SK-N-SH (cell line): ENCODE measurements around the gene SASH1. TPM values are rescaled to one million over a fixed set of nuclear protein-coding genes. Genes with fewer than 3 reads are reported as not detected.

ENCODE experiments used
- CTCF ChIA-PET: fragments of 300-600, 350-600 bp; formaldehyde crosslinking; extraction: SDS; loops from one replicate; lab custom pipeline; 2021; lab: Yijun Ruan, JAX
- POLR2A ChIA-PET: fragments of 350-600 bp; sonication (Branson Sonifier 250); formaldehyde crosslinking; extraction: SDS; loops from one replicate; lab custom pipeline; 2020; ENCODE audit warnings: antibody characterized with exemption, inconsistent platforms; lab: Yijun Ruan, JAX
- DNase-seq: peaks from one replicate; pipeline ENCODE4 v3.0.0; 2012
- H2AFZ ChIP-seq: fragments of 200-600 bp; sonication (generic); 2 replicates; pipeline ENCODE4 v1.8.1; 2016; ENCODE audit warnings: antibody characterized with exemption, mild to moderate bottlenecking, low read depth
- H3F3A ChIP-seq: fragments of 200-600 bp; sonication (generic); replicated peaks from 2 replicates; pipeline ENCODE3; 2016; ENCODE audit warnings: antibody characterized with exemption, mild to moderate bottlenecking; ENCODE audit not compliant: insufficient read depth
- H3K27ac ChIP-seq, 2 experiments: fragments of 200-500 bp in 1 of 2; fragments of 200-600 bp in 1 of 2; sonication (Bioruptor generic) in 1 of 2; sonication (generic), shearing (Covaris generic) in 1 of 2; 2 replicates each; pipeline versions ENCODE4 v1.5.1 to v1.6.1; 2014 to 2016; ENCODE audit warnings: low read depth in 2 of 2, inconsistent platforms in 1 of 2, low read length in 1 of 2, mild to moderate bottlenecking in 1 of 2, mixed read lengths in 1 of 2
- H3K27me3 ChIP-seq: fragments of 200-600 bp; sonication (generic), shearing (Covaris generic); 2 replicates; pipeline ENCODE4 v1.6.1; 2016; ENCODE audit warnings: mixed run types; ENCODE audit not compliant: insufficient read depth
- H3K36me3 ChIP-seq, 2 experiments: fragments of 200-500 bp in 1 of 2; fragments of 200-600 bp in 1 of 2; sonication (Bioruptor generic) in 1 of 2; sonication (generic) in 1 of 2; replicated peaks in 1 of 2; 2 replicates each; pipeline versions ENCODE3 to v1.5.1; 2014 to 2016; ENCODE audit warnings: low read length in 1 of 2, mild to moderate bottlenecking in 1 of 2; ENCODE audit not compliant: insufficient read depth in 2 of 2, control insufficient read depth in 1 of 2
- H3K4me1 ChIP-seq, 2 experiments: fragments of 200-500 bp in 1 of 2; fragments of 200-600 bp in 1 of 2; sonication (Bioruptor generic) in 1 of 2; sonication (generic), shearing (Covaris generic) in 1 of 2; 2 replicates each; pipeline versions ENCODE4 v1.5.1 to v1.6.1; 2014 to 2016; ENCODE audit warnings: low read depth in 1 of 2, low read length in 1 of 2, mixed run types in 1 of 2; ENCODE audit not compliant: insufficient read depth in 2 of 2, control insufficient read depth in 1 of 2
- H3K4me2 ChIP-seq: fragments of 200-600 bp; sonication (generic), shearing (Covaris generic); 2 replicates; pipeline ENCODE4 v1.6.1; 2017; ENCODE audit warnings: mixed run types
- H3K4me3 ChIP-seq, 2 experiments: fragments of 200-500 bp in 1 of 2; fragments of 200-600 bp in 1 of 2; sonication (Bioruptor generic) in 1 of 2; sonication (generic), shearing (Covaris generic) in 1 of 2; 2 replicates each; pipeline versions ENCODE4 v1.5.1 to v1.8.1; 2014 to 2016; ENCODE audit warnings: low read depth in 2 of 2, inconsistent platforms in 1 of 2, low read length in 1 of 2, mild to moderate bottlenecking in 1 of 2, mixed read lengths in 1 of 2, moderate library complexity in 1 of 2
- H3K79me2 ChIP-seq: fragments of 200-600 bp; sonication (generic); 2 replicates; pipeline ENCODE4 v1.8.1; 2017; ENCODE audit warnings: mild to moderate bottlenecking; ENCODE audit not compliant: insufficient read depth
- H3K9ac ChIP-seq: fragments of 200-600 bp; sonication (generic); 2 replicates; pipeline ENCODE4 v1.6.1; 2017; ENCODE audit warnings: mixed run types
- H3K9me2 ChIP-seq: fragments of 200-600 bp; sonication (generic); 2 replicates; pipeline ENCODE4 v1.6.1; 2017; ENCODE audit warnings: mixed run types
- H3K9me3 ChIP-seq: fragments of 200-600 bp; sonication (generic); 2 replicates; pipeline ENCODE4 v1.6.1; 2017; ENCODE audit warnings: mixed run types, mild to moderate bottlenecking, moderate library complexity
- H4K20me1 ChIP-seq: fragments of 200-600 bp; sonication (generic); 2 replicates; pipeline ENCODE4 v1.6.1; 2017; ENCODE audit warnings: mild to moderate bottlenecking, mixed run types; ENCODE audit not compliant: insufficient read depth
- ELF1 ChIP-seq: IDR thresholded peaks from 2 replicates; pipeline ENCODE4 v1.4.0; 2012
- EZH2phosphoT487 ChIP-seq: fragments of 200-600 bp; sonication (generic); IDR thresholded peaks from 2 replicates; pipeline ENCODE4 v1.6.1; 2017; ENCODE audit warnings: low read depth, mixed run types, mild to moderate bottlenecking, antibody characterized with exemption, moderate library complexity, borderline replicate concordance
- JUND ChIP-seq: IDR thresholded peaks from 2 replicates; pipeline ENCODE4 v1.4.0; 2012
- MEF2A ChIP-seq: IDR thresholded peaks from 2 replicates; pipeline ENCODE4 v1.4.0; 2012; ENCODE audit warnings: low read depth, borderline replicate concordance
- NFIC ChIP-seq: IDR thresholded peaks from 2 replicates; pipeline ENCODE4 v1.4.0; 2012; ENCODE audit warnings: borderline replicate concordance
- RAD21 ChIP-seq: IDR thresholded peaks from 2 replicates; pipeline ENCODE4 v1.6.1; 2012; ENCODE audit warnings: mild to moderate bottlenecking, low read length
- RCOR1 ChIP-seq: fragments of 150-350 bp; IDR thresholded peaks from 2 replicates; pipeline ENCODE4 v1.6.1; 2017; ENCODE audit warnings: antibody characterized with exemption, low read length
- SIN3A ChIP-seq: IDR thresholded peaks from 2 replicates; pipeline ENCODE4 v1.6.1; 2012; ENCODE audit warnings: low read depth, mild to moderate bottlenecking, low read length, moderate library complexity, borderline replicate concordance
- TAF1 ChIP-seq: IDR thresholded peaks from 2 replicates; pipeline ENCODE4 v1.6.1; 2012; ENCODE audit warnings: low read depth, mild to moderate bottlenecking, low read length, moderate library complexity, borderline replicate concordance
- TEAD4 ChIP-seq: IDR thresholded peaks from 2 replicates; pipeline ENCODE4 v1.4.0; 2012; ENCODE audit warnings: mild to moderate bottlenecking, borderline replicate concordance; ENCODE audit not compliant: insufficient read depth
- YY1 ChIP-seq: IDR thresholded peaks from 2 replicates; pipeline ENCODE4 v1.4.0; 2012; ENCODE audit warnings: low read depth, mild to moderate bottlenecking
- WGBS: methylation state at CpG from one replicate; pipeline ENCODE4 v1.1.6; 2017; ENCODE audit warnings: low lambda C conversion rate; 5-methylcytosine and 5-hydroxymethylcytosine counted together
- polyA plus RNA-seq, 3 experiments: library from polyadenylated mRNA; depleted of rRNA; stranded (reverse); fragments of >200 nt; gene quantifications; 2 replicates each; pipeline ENCODE4 v1.2.3, GENCODE V29; 2012
- TF ChIP-seq, protein P1 (sequence below): IDR thresholded peaks from 2 replicates; pipeline ENCODE4 v1.4.0; 2012; ENCODE audit warnings: low read depth, borderline replicate concordance
- TF ChIP-seq, protein P2 (sequence below): IDR thresholded peaks from 2 replicates; pipeline ENCODE4 v1.6.1; 2012; ENCODE audit warnings: mild to moderate bottlenecking, low read depth, low read length, moderate library complexity
- TF ChIP-seq, protein P3 (sequence below): fragments of 200-600 bp; sonication (generic); IDR thresholded peaks from 2 replicates; pipeline ENCODE4 v1.6.1; 2017; ENCODE audit warnings: antibody characterized with exemption, mild to moderate bottlenecking, moderate library complexity
- TF ChIP-seq, protein P4 (sequence below): IDR thresholded peaks from 2 replicates; pipeline ENCODE4 v1.4.0; 2012; ENCODE audit warnings: low read depth

The SASH1 gene
- polyA plus RNA-seq, 1 of the 3 experiments (the other 2 are of a cell fraction) = 19.8 TPM

DNA sequence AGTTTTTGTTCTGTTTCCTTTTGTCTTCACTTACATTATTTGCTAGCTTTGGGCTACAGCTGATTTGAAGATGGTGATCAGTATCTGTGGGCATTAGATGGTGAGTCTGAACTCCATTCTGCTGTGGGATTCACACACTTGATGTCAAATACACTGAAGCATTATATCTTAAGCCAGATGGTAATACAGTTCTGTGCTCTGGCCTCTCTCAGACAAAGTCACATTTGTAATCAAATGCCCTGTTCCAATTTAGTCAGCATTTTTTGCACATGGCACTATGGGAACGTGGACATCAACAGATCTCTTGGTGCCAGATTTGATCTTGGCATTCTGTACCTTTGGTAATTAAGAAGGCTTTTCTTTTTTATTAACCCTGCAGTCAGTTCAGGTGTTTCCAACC is 56.0 kb downstream of the SASH1 start:
- Histone ChIP-seq H3K4me1 (peaks cover 0 to 5% of the 10 kb centered on the region in 2 experiments; a peak in 1 of 4 replicates), H3K4me2 (no peak overlapping the region), H3K27ac (no peak overlapping the region), H3F3A (peaks cover 16% of the 10 kb centered on the region), H4K20me1 (no peaks in the 10 kb centered on the region), H3K9me2 (no peaks in the 10 kb centered on the region), H3K9me3 (no peaks in the 10 kb centered on the region), H2AFZ (no peak overlapping the region), H3K4me3 (no peak overlapping the region), H3K36me3 (peaks cover 0 to 22% of the 10 kb centered on the region in 2 experiments), H3K9ac (no peak overlapping the region), H3K79me2 (peaks cover 57% of the 10 kb centered on the region), H3K27me3 (no peaks in the 10 kb centered on the region)
- CTCF ChIA-PET = no interaction called here
- no peak for TF ChIP-seq RAD21
- TF ChIP-seq ELF1 = no peak
- no peak for TF ChIP-seq TAF1
- no peak for TF ChIP-seq EZH2phosphoT487
- TF ChIP-seq RCOR1 = no peak
- no peak for TF ChIP-seq JUND
- DNase-seq = no peak
- POLR2A ChIA-PET = no interaction called here
- WGBS = 47% methylated on average over 1 of the region's 1 CpG

DNA sequence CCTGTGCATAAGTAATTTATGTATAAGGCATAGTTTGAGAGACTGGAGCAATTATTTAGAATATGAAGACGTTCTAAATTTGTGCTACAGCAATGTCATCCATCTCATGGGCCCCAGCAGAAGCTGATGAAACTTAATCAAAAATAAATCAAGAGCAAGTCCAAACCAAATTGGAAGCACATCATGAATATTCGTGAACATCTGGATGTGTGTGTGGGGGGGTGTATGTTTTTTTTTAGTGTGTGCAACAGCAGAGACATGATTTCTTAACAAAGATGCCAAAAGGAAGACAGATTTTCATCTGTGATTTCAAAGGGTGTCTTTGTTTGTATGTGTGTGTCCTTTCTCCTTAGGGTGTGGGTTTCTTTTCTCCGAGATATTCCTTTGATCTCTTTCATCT is 58.9 kb downstream of the SASH1 start:
- H3K9me3 ChIP-seq = no peaks in the 10 kb centered on the region
- no peak overlapping the region for H3K27ac ChIP-seq
- H3K79me2 ChIP-seq = peaks cover 44% of the 10 kb centered on the region
- H3K4me1 ChIP-seq = peaks cover 0 to 14% of the 10 kb centered on the region in 2 experiments; a peak in 2 of 4 replicates
- no peak overlapping the region for H2AFZ ChIP-seq
- no peaks in the 10 kb centered on the region for H4K20me1 ChIP-seq
- WGBS = 43% methylated on average over 3 of the region's 3 CpGs
- ChIA-PET POLR2A (no interaction called here), CTCF (no interaction called here)
- peaks cover 0 to 18% of the 10 kb centered on the region in 2 experiments for H3K36me3 ChIP-seq
- H3K4me2 ChIP-seq = no peak overlapping the region
- H3K9ac ChIP-seq = no peak overlapping the region
- DNase-seq = no peak
- no peak overlapping the region for H3K4me3 ChIP-seq
- TF ChIP-seq EZH2phosphoT487 = no peak
- TF ChIP-seq, protein P1, sequence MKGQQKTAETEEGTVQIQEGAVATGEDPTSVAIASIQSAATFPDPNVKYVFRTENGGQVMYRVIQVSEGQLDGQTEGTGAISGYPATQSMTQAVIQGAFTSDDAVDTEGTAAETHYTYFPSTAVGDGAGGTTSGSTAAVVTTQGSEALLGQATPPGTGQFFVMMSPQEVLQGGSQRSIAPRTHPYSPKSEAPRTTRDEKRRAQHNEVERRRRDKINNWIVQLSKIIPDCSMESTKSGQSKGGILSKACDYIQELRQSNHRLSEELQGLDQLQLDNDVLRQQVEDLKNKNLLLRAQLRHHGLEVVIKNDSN = no peak
- no peak for TF ChIP-seq NFIC
- TF ChIP-seq RAD21 = no peak
- no peak for TF ChIP-seq SIN3A
- no peak for TF ChIP-seq MEF2A
- no peak for TF ChIP-seq YY1
- no peaks in the 10 kb centered on the region for H3K9me2 ChIP-seq
- no peaks in the 10 kb centered on the region for H3K27me3 ChIP-seq
- peaks cover 14% of the 10 kb centered on the region for H3F3A ChIP-seq

DNA sequence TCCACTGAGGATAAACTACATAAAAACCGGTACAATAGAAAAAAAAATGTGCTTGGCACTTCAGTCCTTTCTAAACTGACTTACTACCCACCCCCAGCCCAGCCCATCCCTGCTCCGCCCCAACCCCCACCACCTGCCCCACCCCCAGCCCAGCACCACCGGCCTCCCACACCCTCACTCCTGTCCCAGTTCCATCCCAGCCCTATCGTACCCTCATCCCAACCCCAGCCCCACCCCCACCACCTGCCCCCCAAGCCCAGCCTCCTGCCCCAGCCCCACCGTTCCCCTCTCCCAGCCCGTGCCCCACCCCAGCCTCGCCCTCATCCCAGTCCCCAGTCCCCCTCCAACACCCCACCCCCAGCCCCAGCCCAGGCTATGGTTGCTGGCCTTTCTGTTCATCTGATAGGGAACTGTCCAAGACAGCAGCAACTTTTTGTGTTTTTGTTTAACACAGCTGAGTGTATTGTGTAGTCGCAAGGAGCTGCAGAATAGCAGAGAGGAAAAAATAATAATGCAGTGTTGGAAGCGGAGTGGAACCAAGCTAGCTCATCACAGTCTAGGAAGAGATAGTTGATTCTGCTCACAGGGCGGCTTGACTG is 61.9 kb downstream of the SASH1 start:
- no peak overlapping the region for H3K9ac ChIP-seq
- peaks cover 52% of the 10 kb centered on the region for H3K79me2 ChIP-seq

More for the DNA sequence above, 61.9 kb downstream of the SASH1 start:
- Histone ChIP-seq H3K9me3 (no peaks in the 10 kb centered on the region), H3K4me3 (no peak overlapping the region), H3K27ac (no peak overlapping the region), H3K4me1 (peaks cover 0 to 11% of the 10 kb centered on the region in 2 experiments; a peak in 2 of 4 replicates), H2AFZ (no peak overlapping the region), H3K27me3 (no peaks in the 10 kb centered on the region), H3K4me2 (no peak overlapping the region), H4K20me1 (no peaks in the 10 kb centered on the region), H3K9me2 (no peaks in the 10 kb centered on the region), H3F3A (peaks cover 36% of the 10 kb centered on the region), H3K36me3 (peaks cover 0 to 5% of the 10 kb centered on the region in 2 experiments)
- TF ChIP-seq, protein P2, sequence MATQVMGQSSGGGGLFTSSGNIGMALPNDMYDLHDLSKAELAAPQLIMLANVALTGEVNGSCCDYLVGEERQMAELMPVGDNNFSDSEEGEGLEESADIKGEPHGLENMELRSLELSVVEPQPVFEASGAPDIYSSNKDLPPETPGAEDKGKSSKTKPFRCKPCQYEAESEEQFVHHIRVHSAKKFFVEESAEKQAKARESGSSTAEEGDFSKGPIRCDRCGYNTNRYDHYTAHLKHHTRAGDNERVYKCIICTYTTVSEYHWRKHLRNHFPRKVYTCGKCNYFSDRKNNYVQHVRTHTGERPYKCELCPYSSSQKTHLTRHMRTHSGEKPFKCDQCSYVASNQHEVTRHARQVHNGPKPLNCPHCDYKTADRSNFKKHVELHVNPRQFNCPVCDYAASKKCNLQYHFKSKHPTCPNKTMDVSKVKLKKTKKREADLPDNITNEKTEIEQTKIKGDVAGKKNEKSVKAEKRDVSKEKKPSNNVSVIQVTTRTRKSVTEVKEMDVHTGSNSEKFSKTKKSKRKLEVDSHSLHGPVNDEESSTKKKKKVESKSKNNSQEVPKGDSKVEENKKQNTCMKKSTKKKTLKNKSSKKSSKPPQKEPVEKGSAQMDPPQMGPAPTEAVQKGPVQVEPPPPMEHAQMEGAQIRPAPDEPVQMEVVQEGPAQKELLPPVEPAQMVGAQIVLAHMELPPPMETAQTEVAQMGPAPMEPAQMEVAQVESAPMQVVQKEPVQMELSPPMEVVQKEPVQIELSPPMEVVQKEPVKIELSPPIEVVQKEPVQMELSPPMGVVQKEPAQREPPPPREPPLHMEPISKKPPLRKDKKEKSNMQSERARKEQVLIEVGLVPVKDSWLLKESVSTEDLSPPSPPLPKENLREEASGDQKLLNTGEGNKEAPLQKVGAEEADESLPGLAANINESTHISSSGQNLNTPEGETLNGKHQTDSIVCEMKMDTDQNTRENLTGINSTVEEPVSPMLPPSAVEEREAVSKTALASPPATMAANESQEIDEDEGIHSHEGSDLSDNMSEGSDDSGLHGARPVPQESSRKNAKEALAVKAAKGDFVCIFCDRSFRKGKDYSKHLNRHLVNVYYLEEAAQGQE = peak; percentile 71; the same call in 1 of the 2 replicates
- no peak for TF ChIP-seq TEAD4
- TF ChIP-seq, protein P3, sequence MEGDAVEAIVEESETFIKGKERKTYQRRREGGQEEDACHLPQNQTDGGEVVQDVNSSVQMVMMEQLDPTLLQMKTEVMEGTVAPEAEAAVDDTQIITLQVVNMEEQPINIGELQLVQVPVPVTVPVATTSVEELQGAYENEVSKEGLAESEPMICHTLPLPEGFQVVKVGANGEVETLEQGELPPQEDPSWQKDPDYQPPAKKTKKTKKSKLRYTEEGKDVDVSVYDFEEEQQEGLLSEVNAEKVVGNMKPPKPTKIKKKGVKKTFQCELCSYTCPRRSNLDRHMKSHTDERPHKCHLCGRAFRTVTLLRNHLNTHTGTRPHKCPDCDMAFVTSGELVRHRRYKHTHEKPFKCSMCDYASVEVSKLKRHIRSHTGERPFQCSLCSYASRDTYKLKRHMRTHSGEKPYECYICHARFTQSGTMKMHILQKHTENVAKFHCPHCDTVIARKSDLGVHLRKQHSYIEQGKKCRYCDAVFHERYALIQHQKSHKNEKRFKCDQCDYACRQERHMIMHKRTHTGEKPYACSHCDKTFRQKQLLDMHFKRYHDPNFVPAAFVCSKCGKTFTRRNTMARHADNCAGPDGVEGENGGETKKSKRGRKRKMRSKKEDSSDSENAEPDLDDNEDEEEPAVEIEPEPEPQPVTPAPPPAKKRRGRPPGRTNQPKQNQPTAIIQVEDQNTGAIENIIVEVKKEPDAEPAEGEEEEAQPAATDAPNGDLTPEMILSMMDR = no peak
- TF ChIP-seq, protein P4, sequence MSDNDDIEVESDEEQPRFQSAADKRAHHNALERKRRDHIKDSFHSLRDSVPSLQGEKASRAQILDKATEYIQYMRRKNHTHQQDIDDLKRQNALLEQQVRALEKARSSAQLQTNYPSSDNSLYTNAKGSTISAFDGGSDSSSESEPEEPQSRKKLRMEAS = no peak
- 57% methylated on average over 10 of the region's 10 CpGs for WGBS
- POLR2A ChIA-PET = no interaction called here
- DNase-seq = peak; percentile 15
- CTCF ChIA-PET = no interaction called here
